Activated CD8-positive, alpha-beta T cell treated with anti-CD3 and anti-CD28 coated beads, Interleukin-2, amount 10 ng/mL, durations not matched to agents 7 days and 5 days (primary cell): ENCODE results near the gene AIM2. TPM values are rescaled to one million over a fixed set of nuclear protein-coding genes. Genes with fewer than 3 reads are reported as not detected.
"Not testable (repeated sequence)": the region's sequence is repeated elsewhere in the genome, so short reads cannot be mapped to it uniquely, and the experiment has no call there.

Experiments
- ATAC-seq: fragments of 150-1000 bp; cut with Tn5 transposase; one replicate; pipeline ENCODE4 v1.10.0; 2021; ENCODE audit warnings: moderate library complexity
- CTCF ChIA-PET: fragments of 350-600 bp; sonication (Branson Sonifier 250); formaldehyde crosslinking; loops from one replicate; lab custom pipeline; 2021; ENCODE audit warnings: antibody characterized with exemption; lab: Charles Lee
- POLR2A ChIA-PET: fragments of 350-600 bp; sonication (Branson Sonifier 250); formaldehyde crosslinking; loops from one replicate; lab custom pipeline; 2021; ENCODE audit warnings: antibody characterized with exemption; lab: Charles Lee
- DNase-seq: peaks from one replicate; pipeline ENCODE4 v3.0.0-alpha.2; 2020
- H3K27ac Mint-ChIP-seq: one replicate; pipeline ENCODE4 v1.8.0; 2021; ENCODE audit warnings: mild to moderate bottlenecking, mixed read lengths
- H3K27me3 Mint-ChIP-seq: one replicate; pipeline ENCODE4 v1.8.0; 2021; ENCODE audit warnings: low read depth, mixed read lengths
- H3K36me3 Mint-ChIP-seq: one replicate; pipeline ENCODE4 v1.8.0; 2021; ENCODE audit warnings: low read depth, mixed read lengths
- H3K4me1 Mint-ChIP-seq: one replicate; pipeline ENCODE4 v1.8.0; 2021; ENCODE audit warnings: low read depth, mixed read lengths
- H3K4me3 Mint-ChIP-seq: one replicate; pipeline ENCODE4 v1.8.0; 2021; ENCODE audit warnings: mild to moderate bottlenecking, mixed read lengths
- H3K9me3 Mint-ChIP-seq: one replicate; pipeline ENCODE4 v1.8.0; 2022; ENCODE audit warnings: mixed read lengths; ENCODE audit not compliant: insufficient read depth
- total RNA-seq, 2 experiments: library from RNA; stranded (reverse); gene quantifications; one replicate each; pipeline ENCODE4 v1.2.3, GENCODE V29; 2021

The AIM2 gene, protein sequence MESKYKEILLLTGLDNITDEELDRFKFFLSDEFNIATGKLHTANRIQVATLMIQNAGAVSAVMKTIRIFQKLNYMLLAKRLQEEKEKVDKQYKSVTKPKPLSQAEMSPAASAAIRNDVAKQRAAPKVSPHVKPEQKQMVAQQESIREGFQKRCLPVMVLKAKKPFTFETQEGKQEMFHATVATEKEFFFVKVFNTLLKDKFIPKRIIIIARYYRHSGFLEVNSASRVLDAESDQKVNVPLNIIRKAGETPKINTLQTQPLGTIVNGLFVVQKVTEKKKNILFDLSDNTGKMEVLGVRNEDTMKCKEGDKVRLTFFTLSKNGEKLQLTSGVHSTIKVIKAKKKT
- total RNA-seq, result 1 to 10 TPM in 1 of 2 experiments, under 1 TPM in 1; 0.99 to 1.8 TPM

DNA sequence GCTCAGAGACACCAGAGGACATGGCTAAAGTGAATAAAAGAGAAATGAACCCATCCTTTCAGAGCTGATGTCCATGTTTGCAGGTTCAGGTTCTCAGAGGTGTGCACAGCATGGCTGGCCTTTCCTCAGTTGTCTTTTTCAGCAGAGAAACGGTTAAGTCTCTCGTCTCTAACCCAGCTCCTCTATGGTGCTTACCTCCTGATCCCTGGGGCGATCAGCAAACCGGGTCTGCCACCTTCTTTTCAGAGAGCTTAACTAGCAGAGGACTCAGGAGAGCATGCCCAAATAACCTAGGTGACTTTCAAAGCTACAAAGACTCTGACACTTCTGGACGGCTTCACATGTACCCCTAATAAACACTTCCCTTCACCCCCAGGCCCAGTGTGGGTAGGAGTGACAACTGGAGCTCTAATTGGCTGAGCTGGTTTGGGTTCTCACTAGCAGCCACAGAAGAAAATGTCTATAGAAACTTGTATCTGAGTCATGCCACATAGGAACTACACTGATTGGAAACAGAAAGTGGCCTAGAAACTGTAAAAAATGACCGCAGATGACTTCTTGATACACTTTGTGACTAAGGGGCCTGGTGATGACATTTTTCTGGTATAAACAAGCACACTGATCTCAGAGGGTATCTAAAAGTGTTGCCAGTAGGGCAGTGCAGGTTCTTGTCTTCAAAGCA lies at the start of gene AIM2:
TSS of gene AIM2 (minus strand) at position 329 of the 682 bp plus-strand sequence. CDS start 3,267 bp downstream, outside the sequence.
- no peaks in the 10 kb centered on the region for H3K9me3 Mint-ChIP-seq
- no peaks in the 10 kb centered on the region for H3K36me3 Mint-ChIP-seq
- DNase-seq (peak; percentile 68), ATAC-seq (peak; percentile 89)
- H3K4me3 Mint-ChIP-seq, result peak within 1 kb of the TSS; percentile 75
- peaks cover 7% of the 10 kb centered on the region for H3K27me3 Mint-ChIP-seq
- ChIA-PET POLR2A (interaction anchor here (0.6 to 5.3 kb wide), 7 partner anchors 9 to 146 kb away, joined by 3 to 84 read pairs (median 12); partner anchors contain the start of gene IFI16), CTCF (interaction anchor here (0.6 to 4.7 kb wide), 14 partner anchors 8 to 959 kb away, joined by 3 to 55 read pairs (median 3); no protein-coding TSS in a partner anchor)
- peak within 1 kb of the TSS; percentile 97 for H3K27ac Mint-ChIP-seq
- peaks cover 21% of the 10 kb centered on the region for H3K4me1 Mint-ChIP-seq

DNA sequence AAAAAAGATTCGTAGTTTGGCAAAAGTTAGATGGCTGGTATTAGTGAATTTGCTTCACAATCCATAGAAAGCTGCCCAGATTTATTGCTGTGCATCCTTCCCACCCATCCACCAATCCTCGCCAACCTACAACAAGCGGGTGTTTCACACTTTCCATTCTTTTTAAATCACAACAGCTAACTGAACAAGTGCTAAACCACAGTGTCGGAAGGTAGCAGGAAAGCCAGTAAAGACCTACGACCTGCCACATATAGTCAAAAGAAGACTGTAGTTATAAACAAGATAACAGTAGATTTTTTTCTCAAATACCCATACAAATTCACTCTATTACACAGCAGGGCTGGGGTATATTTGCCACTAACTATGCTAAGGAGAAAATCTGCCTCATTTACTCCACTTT lies 47.0 kb upstream of the AIM2 start:
- CTCF ChIA-PET, result interaction anchor here (1.4 kb wide), 1 partner anchor 10 kb away, joined by 5 read pairs; no protein-coding TSS in a partner anchor
- H3K4me1 Mint-ChIP-seq, result no peaks in the 10 kb centered on the region
- H3K27me3 Mint-ChIP-seq, result peaks cover 26% of the 10 kb centered on the region

DNA sequence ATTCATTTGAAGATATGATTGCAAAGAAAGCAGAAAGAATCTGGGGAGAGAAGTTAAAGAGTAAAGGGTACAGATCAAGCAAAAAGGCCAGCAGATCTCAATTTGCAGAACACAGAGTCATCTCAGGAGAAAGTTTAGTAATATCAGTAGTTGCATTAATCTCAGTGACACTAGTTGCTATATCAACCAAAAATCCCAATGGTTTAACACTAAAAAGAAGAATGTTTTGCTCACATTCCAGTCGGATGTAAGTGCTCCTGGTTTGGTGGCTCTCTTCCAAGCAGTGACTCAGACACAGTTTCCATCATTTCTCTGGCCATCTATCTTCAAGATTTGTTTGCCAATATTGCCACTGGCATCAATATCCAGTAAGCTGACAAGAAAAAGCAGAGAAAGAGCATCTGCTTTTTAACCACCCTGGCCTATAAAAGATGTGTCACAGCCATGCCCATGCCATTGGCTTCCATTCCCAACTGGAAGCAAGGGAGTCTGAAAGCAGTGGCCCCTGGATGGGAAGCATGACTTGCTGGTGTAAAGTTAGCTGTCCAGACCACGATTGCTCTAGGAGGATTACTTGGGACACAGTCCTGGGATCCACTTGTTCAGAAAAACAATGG lies 45.5 kb upstream of the AIM2 start:
- DNase-seq, result no peak
- ChIA-PET CTCF (interaction anchor here (1.6 kb wide), 1 partner anchor 10 kb away, joined by 6 read pairs; no protein-coding TSS in a partner anchor), POLR2A (interaction anchor here (0.7 kb wide), 1 partner anchor 11 kb away, joined by 3 read pairs; no protein-coding TSS in a partner anchor)
- H3K9me3 Mint-ChIP-seq, result no peaks in the 10 kb centered on the region
- no peaks in the 10 kb centered on the region for H3K4me1 Mint-ChIP-seq
- H3K27ac Mint-ChIP-seq, result no peak overlapping the region
- H3K36me3 Mint-ChIP-seq, result no peaks in the 10 kb centered on the region
- H3K27me3 Mint-ChIP-seq, result peaks cover 30% of the 10 kb centered on the region
- H3K4me3 Mint-ChIP-seq, result no peak overlapping the region
- ATAC-seq, result no peak

More for the DNA sequence above, 47.0 kb upstream of the AIM2 start:
- ATAC-seq, result no peak
- no peaks in the 10 kb centered on the region for H3K9me3 Mint-ChIP-seq
- H3K4me3 Mint-ChIP-seq, result no peak overlapping the region
- DNase-seq, result no peak
- no peaks in the 10 kb centered on the region for H3K36me3 Mint-ChIP-seq
- POLR2A ChIA-PET, result no interaction called here
- no peak overlapping the region for H3K27ac Mint-ChIP-seq

DNA sequence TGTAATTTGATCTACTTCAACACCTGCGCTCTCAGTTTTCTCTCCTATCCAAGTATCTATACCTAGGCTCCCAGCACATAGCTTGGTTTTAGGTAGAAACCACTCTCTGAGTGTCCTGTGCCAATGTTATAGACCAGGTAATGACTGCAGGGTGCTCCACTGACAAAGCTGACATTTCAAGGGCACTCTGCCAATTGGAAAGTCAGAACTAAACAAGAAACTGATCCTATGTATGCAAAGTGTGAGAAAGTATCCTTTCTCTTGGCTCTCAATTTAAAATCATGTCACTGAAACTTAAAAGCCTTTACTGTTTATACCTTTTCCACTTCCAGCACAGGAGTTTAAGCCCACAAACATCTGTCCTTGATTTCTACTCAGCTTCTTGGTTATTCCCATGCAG lies 45.0 kb upstream of the AIM2 start:
- CTCF ChIA-PET, result interaction anchor here (1.6 kb wide), 1 partner anchor 11 kb away, joined by 6 read pairs; no protein-coding TSS in a partner anchor
- DNase-seq, result no peak
- Mint-ChIP-seq H3K4me3 (no peak overlapping the region), H3K9me3 (no peaks in the 10 kb centered on the region), H3K27me3 (peaks cover 30% of the 10 kb centered on the region), H3K36me3 (no peaks in the 10 kb centered on the region), H3K4me1 (no peaks in the 10 kb centered on the region), H3K27ac (no peak overlapping the region)
- POLR2A ChIA-PET, result no interaction called here
- ATAC-seq, result no peak

DNA sequence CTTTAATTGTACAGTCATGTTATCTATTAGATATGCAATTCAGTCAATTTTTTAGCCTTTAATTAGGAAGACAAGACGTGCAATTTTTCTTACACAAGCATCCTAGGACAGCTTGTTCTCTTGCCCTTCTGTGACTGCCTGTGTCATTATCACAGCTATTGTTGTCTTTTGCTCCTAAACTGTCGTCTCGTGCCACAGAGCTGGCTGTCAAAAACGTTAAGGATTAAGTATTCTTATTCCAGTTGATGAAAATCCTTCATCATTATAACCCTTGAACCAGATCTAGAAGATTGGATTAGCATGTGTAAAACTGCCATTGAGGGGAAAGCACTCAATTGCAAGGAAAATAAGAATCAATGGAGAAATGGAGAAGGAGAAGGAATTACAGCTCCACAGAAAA lies 43.8 kb upstream of the AIM2 start:
- peaks cover 30% of the 10 kb centered on the region for H3K27me3 Mint-ChIP-seq
- DNase-seq (no peak), ATAC-seq (no peak)
- no peak overlapping the region for H3K4me3 Mint-ChIP-seq
- no peak overlapping the region for H3K27ac Mint-ChIP-seq
- H3K4me1 Mint-ChIP-seq, result no peaks in the 10 kb centered on the region
- CTCF ChIA-PET, result no interaction called here
- POLR2A ChIA-PET, result no interaction called here
- H3K36me3 Mint-ChIP-seq, result no peaks in the 10 kb centered on the region
- no peaks in the 10 kb centered on the region for H3K9me3 Mint-ChIP-seq

DNA sequence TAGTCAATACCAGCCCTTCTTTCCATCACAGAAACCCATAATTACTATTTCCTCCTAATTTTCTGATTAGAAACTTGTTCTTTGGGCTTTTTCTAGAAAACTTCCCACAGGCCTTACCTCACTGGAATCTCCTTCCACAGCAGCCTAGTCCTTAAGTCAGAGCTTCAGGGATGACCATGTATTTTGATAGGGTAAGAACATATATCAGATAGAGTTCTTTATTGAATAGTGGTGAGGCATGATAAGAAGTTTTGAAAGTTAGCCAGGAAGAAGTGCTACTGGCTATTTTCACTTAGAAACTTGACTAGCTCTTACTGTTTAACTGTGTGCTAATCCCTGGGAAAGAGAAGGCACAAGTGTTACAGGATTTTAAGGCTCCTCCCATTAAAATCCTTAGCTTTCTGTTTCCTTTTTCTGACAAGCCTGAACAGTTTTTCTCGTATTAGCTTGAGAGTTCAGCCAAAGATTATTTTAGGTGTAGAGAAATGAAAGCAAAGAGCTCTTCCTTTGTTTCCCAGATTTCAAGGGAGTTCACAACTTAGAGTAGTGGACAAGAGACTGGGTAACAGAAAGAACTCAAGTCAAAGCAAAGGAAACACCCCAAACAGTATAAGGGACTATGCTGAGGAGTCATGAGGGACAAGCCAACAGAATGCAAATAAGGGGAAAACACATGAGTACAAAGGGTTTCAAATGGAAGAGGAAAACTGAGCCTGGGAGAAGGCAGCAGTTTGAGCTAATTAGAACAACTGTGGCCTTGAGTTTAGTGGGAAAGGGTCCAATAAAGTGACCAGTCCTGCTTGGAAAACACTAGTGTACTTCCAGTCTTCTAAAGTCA lies 37.2 kb upstream of the AIM2 start:
- H3K27ac Mint-ChIP-seq, result no peak overlapping the region
- no peaks in the 10 kb centered on the region for H3K4me1 Mint-ChIP-seq
- ATAC-seq (no peak), DNase-seq (no peak)
- H3K9me3 Mint-ChIP-seq, result no peaks in the 10 kb centered on the region
- no peak overlapping the region for H3K4me3 Mint-ChIP-seq
- CTCF ChIA-PET, result interaction anchor here (0.8 kb wide), 1 partner anchor 84 kb away, joined by 3 read pairs; no protein-coding TSS in a partner anchor
- H3K36me3 Mint-ChIP-seq, result no peaks in the 10 kb centered on the region
- peaks cover 7% of the 10 kb centered on the region for H3K27me3 Mint-ChIP-seq
- POLR2A ChIA-PET, result no interaction called here

DNA sequence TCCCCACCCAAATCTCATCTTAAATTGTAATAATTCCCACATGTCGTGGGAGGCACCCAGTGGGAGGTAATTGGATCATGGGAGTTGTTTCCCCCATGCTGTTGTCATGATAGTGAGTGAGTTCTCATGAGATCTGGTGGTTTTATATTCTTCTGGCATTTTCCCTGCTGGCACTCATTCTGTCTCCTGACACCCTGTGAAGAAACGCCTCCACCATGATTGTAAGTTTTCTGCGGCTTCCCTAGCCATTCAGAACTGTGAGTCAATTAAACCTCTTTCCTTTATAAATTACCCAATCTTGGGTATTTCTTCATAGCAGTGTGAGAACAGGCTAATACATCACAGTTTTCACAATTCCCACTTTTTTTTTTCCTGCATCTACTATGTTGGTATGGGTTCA lies 26.5 kb upstream of the AIM2 start:
- H3K27ac Mint-ChIP-seq, POLR2A ChIA-PET, CTCF ChIA-PET, H3K4me1 Mint-ChIP-seq, H3K36me3 Mint-ChIP-seq, H3K9me3 Mint-ChIP-seq, ATAC-seq, DNase-seq, H3K4me3 Mint-ChIP-seq: not testable (repeated sequence)
- peaks cover 38% of the 10 kb centered on the region for H3K27me3 Mint-ChIP-seq

DNA sequence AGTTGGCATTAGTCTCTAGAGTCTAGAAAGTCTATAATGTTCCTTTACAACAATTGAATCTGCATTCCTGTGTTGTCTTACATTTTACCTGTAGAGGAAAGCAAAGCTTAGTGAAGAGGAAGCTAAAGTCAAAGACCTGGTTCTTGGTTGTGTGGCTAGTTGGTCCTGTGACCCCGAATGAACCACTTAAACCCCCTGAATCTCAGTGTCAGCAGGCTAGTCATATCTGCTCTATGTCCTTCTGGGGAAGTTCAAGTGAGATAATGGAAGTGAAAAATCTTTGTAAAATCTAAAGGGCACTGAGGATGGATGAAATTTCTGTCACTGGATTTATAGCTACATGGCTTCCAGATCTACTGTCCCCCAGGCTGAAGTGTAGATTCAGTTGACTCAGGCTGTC lies 24.0 kb upstream of the AIM2 start:
- Mint-ChIP-seq H3K4me1 (no peaks in the 10 kb centered on the region), H3K27ac (no peak overlapping the region), H3K4me3 (no peak overlapping the region), H3K36me3 (no peaks in the 10 kb centered on the region), H3K27me3 (peaks cover 46% of the 10 kb centered on the region), H3K9me3 (no peaks in the 10 kb centered on the region)
- ATAC-seq, result no peak
- ChIA-PET CTCF (interaction anchor here (0.9 to 1.2 kb wide), 2 partner anchors 11 to 32 kb away, joined by 4 to 5 read pairs; no protein-coding TSS in a partner anchor), POLR2A (no interaction called here)
- DNase-seq, result no peak

DNA sequence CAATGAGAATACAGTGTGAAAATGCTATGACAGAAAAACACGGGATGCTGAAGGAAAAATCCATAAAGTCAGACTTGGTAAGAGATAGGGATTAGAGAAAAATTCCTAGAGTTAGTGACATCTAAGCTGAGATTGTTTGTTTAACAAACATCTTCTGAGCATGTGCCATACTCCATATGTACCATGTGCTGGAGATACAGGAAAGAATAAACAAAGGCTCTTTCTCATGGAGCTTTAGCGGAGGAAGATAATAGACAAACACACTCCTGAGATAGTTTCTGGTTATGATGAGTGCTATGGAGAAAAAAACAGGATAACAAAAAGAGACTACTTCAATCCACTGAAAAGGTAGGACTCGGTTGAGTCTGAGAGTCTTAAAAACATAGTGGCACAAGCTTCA lies 22.0 kb upstream of the AIM2 start:
- Mint-ChIP-seq H3K27me3 (peaks cover 45% of the 10 kb centered on the region), H3K27ac (no peak overlapping the region), H3K36me3 (no peaks in the 10 kb centered on the region), H3K4me3 (no peak overlapping the region), H3K9me3 (no peaks in the 10 kb centered on the region), H3K4me1 (no peaks in the 10 kb centered on the region)
- ChIA-PET CTCF (interaction anchor here (2.0 kb wide), 1 partner anchor 10 kb away, joined by 11 read pairs; no protein-coding TSS in a partner anchor), POLR2A (no interaction called here)
- ATAC-seq (no peak), DNase-seq (no peak)

DNA sequence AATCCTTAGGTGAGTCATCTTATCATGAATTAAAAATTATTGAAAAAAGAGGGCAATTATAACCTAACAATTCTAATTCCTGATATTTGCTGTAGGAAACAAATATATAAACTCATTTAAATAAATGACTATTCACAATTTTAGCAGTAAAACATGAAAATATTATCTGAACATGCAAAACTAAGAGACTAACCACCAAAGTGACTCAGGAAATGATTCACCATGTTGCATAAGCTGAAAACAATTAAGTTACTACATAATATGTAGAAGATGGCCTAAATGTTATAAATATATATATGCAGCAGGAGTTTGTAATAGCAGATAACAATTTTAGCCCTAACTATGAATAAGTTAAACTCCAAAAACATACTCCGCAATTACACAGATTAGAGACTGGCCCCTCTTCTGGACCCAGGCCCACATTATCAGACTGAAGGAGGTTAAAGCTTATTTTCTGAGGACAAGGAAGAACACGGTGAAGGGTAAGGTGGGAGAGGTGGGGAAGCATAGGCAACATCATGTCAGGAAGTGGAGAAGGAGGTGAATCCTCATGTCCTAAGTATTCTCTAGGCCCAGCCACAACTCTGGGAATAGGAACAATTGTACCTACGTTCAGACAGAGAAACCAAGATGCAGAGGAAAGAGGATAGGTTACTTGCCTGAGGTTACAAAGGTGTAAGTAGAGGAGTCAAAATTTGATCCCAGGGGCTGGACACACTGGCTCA lies 15.6 kb upstream of the AIM2 start:
- ATAC-seq, result no peak

More for the DNA sequence above, 15.6 kb upstream of the AIM2 start:
- no peaks in the 10 kb centered on the region for H3K9me3 Mint-ChIP-seq
- H3K27ac Mint-ChIP-seq, result no peak overlapping the region
- H3K4me3 Mint-ChIP-seq, result no peak overlapping the region
- ChIA-PET CTCF (interaction anchor here (5.5 kb wide), 1 partner anchor 15 kb away, joined by 55 read pairs; the partner anchor contains the start of gene AIM2), POLR2A (interaction anchor here (2.3 kb wide), 1 partner anchor 16 kb away, joined by 10 read pairs; the partner anchor contains the start of gene AIM2)
- DNase-seq, result no peak
- no peaks in the 10 kb centered on the region for H3K36me3 Mint-ChIP-seq
- H3K4me1 Mint-ChIP-seq, result peaks cover 30% of the 10 kb centered on the region
- peaks cover 11% of the 10 kb centered on the region for H3K27me3 Mint-ChIP-seq
